ENCODE measurements around the gene MMRN2.
"Not testable (repeated sequence)": the region's sequence is repeated elsewhere in the genome, so short reads cannot be mapped to it uniquely, and the experiment has no call there.

Gene MMRN2

GRCh38 chr10:86988520-86988919, 31.1 kb upstream of the MMRN2 start:
- H2BK12ac ChIP-seq (ENCODE audit: low read length in 2 of 2), result no peak overlapping the region
- H2BK5ac ChIP-seq (ENCODE audit: low read depth, low read length, poor library complexity, severe bottlenecking), result no peak overlapping the region
- H3K4me2 ChIP-seq (ENCODE audit: low read length, poor library complexity, severe bottlenecking), result no peak overlapping the region
- no peaks in the 10 kb centered on the region for H3K79me1 ChIP-seq (replicated peaks; ENCODE audit: low read length, poor library complexity, severe bottlenecking)
- no peak overlapping the region for H2AK5ac ChIP-seq (ENCODE audit: low read length, severe bottlenecking)
- no peak overlapping the region for H3K18ac ChIP-seq (ENCODE audit: low read depth in 1 of 2, low read length in 2 of 2)
- no peak overlapping the region for H4K8ac ChIP-seq (ENCODE audit: low read length)
- H3K4me3 ChIP-seq (ENCODE audit: insufficient read depth in 1 of 2, low read depth in 1 of 2, low read length in 2 of 2), result no peak overlapping the region
- no peak overlapping the region for H2BK15ac ChIP-seq (ENCODE audit: low read depth, poor library complexity, severe bottlenecking)
- no peak for DNase-seq
- H3K36me3 ChIP-seq (ENCODE audit: control insufficient read depth in 1 of 2, insufficient read depth in 2 of 2, low read depth in 1 of 2, low read length in 2 of 2), result peaks cover 0 to 18% of the 10 kb centered on the region in 2 experiments
- H3K9me3 ChIP-seq (ENCODE audit: control insufficient read depth, low read length), result no peaks in the 10 kb centered on the region
- no peaks in the 10 kb centered on the region for H3K4me1 ChIP-seq (ENCODE audit: control insufficient read depth, insufficient read depth, low read depth, low read length)
- H2BK120ac ChIP-seq (ENCODE audit: low read depth, low read length), result no peak overlapping the region
- H3K9ac ChIP-seq (ENCODE audit: low read length), result no peak overlapping the region
- H3K4ac ChIP-seq (ENCODE audit: low read depth in 1 of 2, low read length in 2 of 2), result no peak overlapping the region
- H3K14ac ChIP-seq (ENCODE audit: low read length in 2 of 2), result no peak overlapping the region
- no peaks in the 10 kb centered on the region for H3K27me3 ChIP-seq (ENCODE audit: control insufficient read depth in 1 of 2, insufficient read depth in 1 of 2, low read length in 2 of 2)
- no peak overlapping the region for H2AFZ ChIP-seq (ENCODE audit: low read depth, low read length)
- H3K27ac ChIP-seq (ENCODE audit: low read length, poor library complexity, severe bottlenecking), result no peak overlapping the region
- no peak overlapping the region for H3K23ac ChIP-seq (ENCODE audit: low read length in 2 of 2)
- 93% methylated on average over 1 of the region's 1 CpG for WGBS
- no peak overlapping the region for H4K91ac ChIP-seq (ENCODE audit: low read length)

DNA sequence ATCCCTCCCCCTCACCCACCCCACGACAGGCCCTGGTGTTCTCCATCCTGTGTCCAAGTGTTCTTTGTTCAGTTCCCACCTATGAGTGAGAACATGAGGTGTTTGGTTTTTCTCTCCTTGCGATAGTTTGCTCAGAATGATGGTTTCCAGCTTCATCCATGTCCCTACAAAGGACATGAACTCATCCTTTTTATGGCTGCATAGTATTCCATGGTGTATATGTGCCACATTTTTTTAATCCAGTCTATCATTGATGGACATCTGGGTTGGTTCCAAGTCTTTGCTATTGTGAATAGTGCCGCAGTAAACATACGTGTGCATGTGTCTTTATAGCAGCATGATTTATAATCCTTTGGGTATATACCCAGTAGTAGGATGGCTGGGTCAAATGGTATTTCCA, 27.1 kb upstream of the MMRN2 start:
- DNase-seq; H4K91ac ChIP-seq (ENCODE audit: low read length); H3K79me1 ChIP-seq (replicated peaks; ENCODE audit: low read length, poor library complexity, severe bottlenecking); H2BK12ac ChIP-seq (ENCODE audit: low read length in 2 of 2); H3K4me3 ChIP-seq (ENCODE audit: insufficient read depth in 1 of 2, low read depth in 1 of 2, low read length in 2 of 2); H3K27ac ChIP-seq (ENCODE audit: low read length, poor library complexity, severe bottlenecking); H2AK5ac ChIP-seq (ENCODE audit: low read length, severe bottlenecking); H3K18ac ChIP-seq (ENCODE audit: low read depth in 1 of 2, low read length in 2 of 2); H3K23ac ChIP-seq (ENCODE audit: low read length in 2 of 2); H4K8ac ChIP-seq (ENCODE audit: low read length); H3K9me3 ChIP-seq (ENCODE audit: control insufficient read depth, low read length); H2BK120ac ChIP-seq (ENCODE audit: low read depth, low read length); H3K4ac ChIP-seq (ENCODE audit: low read depth in 1 of 2, low read length in 2 of 2); H2BK5ac ChIP-seq (ENCODE audit: low read depth, low read length, poor library complexity, severe bottlenecking); H2AFZ ChIP-seq (ENCODE audit: low read depth, low read length); H3K27me3 ChIP-seq (ENCODE audit: control insufficient read depth in 1 of 2, insufficient read depth in 1 of 2, low read length in 2 of 2); H3K9ac ChIP-seq (ENCODE audit: low read length); H3K36me3 ChIP-seq (ENCODE audit: control insufficient read depth in 1 of 2, insufficient read depth in 2 of 2, low read depth in 1 of 2, low read length in 2 of 2); H3K14ac ChIP-seq (ENCODE audit: low read length in 2 of 2); H3K4me2 ChIP-seq (ENCODE audit: low read length, poor library complexity, severe bottlenecking); H3K4me1 ChIP-seq (ENCODE audit: control insufficient read depth, insufficient read depth, low read depth, low read length); H2BK15ac ChIP-seq (ENCODE audit: low read depth, poor library complexity, severe bottlenecking): not testable (repeated sequence)
- WGBS, result no CpG with 5 or more reads among the region's 4 CpGs

GRCh38 chr10:86981716-86982115, 24.3 kb upstream of the MMRN2 start:
- Histone ChIP-seq H3K4me3 (ENCODE audit: insufficient read depth in 1 of 2, low read depth in 1 of 2, low read length in 2 of 2) (no peak overlapping the region), H3K4ac (ENCODE audit: low read depth in 1 of 2, low read length in 2 of 2) (no peak overlapping the region), H2AK5ac (ENCODE audit: low read length, severe bottlenecking) (no peak overlapping the region), H2BK5ac (ENCODE audit: low read depth, low read length, poor library complexity, severe bottlenecking) (no peak overlapping the region), H2BK15ac (ENCODE audit: low read depth, poor library complexity, severe bottlenecking) (no peak overlapping the region), H3K4me2 (ENCODE audit: low read length, poor library complexity, severe bottlenecking) (no peak overlapping the region), H4K8ac (ENCODE audit: low read length) (no peak overlapping the region), H3K79me1 (replicated peaks; ENCODE audit: low read length, poor library complexity, severe bottlenecking) (no peaks in the 10 kb centered on the region), H2AFZ (ENCODE audit: low read depth, low read length) (no peak overlapping the region), H3K27ac (ENCODE audit: low read length, poor library complexity, severe bottlenecking) (no peak overlapping the region), H3K14ac (ENCODE audit: low read length in 2 of 2) (no peak overlapping the region), H3K9ac (ENCODE audit: low read length) (no peak overlapping the region), H3K4me1 (ENCODE audit: control insufficient read depth, insufficient read depth, low read depth, low read length) (peaks cover 4% of the 10 kb centered on the region), H2BK12ac (ENCODE audit: low read length in 2 of 2) (no peak overlapping the region), H3K23ac (ENCODE audit: low read length in 2 of 2) (no peak overlapping the region), H3K27me3 (ENCODE audit: control insufficient read depth in 1 of 2, insufficient read depth in 1 of 2, low read length in 2 of 2) (no peaks in the 10 kb centered on the region), H3K18ac (ENCODE audit: low read depth in 1 of 2, low read length in 2 of 2) (no peak overlapping the region), H3K9me3 (ENCODE audit: control insufficient read depth, low read length) (no peaks in the 10 kb centered on the region), H2BK120ac (ENCODE audit: low read depth, low read length) (no peak overlapping the region), H4K91ac (ENCODE audit: low read length) (no peak overlapping the region), H3K36me3 (ENCODE audit: control insufficient read depth in 1 of 2, insufficient read depth in 2 of 2, low read depth in 1 of 2, low read length in 2 of 2) (peaks cover 0 to 4% of the 10 kb centered on the region in 2 experiments)
- DNase-seq, result no peak
- WGBS, result 88% methylated on average over 2 of the region's 5 CpGs

GRCh38 chr10:86981020-86981419, 23.6 kb upstream of the MMRN2 start:
- H2BK120ac ChIP-seq (ENCODE audit: low read depth, low read length); H2BK12ac ChIP-seq (ENCODE audit: low read length in 2 of 2); DNase-seq; H3K4me3 ChIP-seq (ENCODE audit: insufficient read depth in 1 of 2, low read depth in 1 of 2, low read length in 2 of 2); H3K23ac ChIP-seq (ENCODE audit: low read length in 2 of 2); H3K9me3 ChIP-seq (ENCODE audit: control insufficient read depth, low read length); H3K18ac ChIP-seq (ENCODE audit: low read depth in 1 of 2, low read length in 2 of 2); H3K4me1 ChIP-seq (ENCODE audit: control insufficient read depth, insufficient read depth, low read depth, low read length); H3K36me3 ChIP-seq (ENCODE audit: control insufficient read depth in 1 of 2, insufficient read depth in 2 of 2, low read depth in 1 of 2, low read length in 2 of 2); H3K79me1 ChIP-seq (replicated peaks; ENCODE audit: low read length, poor library complexity, severe bottlenecking); H2BK15ac ChIP-seq (ENCODE audit: low read depth, poor library complexity, severe bottlenecking); H3K4ac ChIP-seq (ENCODE audit: low read depth in 1 of 2, low read length in 2 of 2); H2BK5ac ChIP-seq (ENCODE audit: low read depth, low read length, poor library complexity, severe bottlenecking); H4K91ac ChIP-seq (ENCODE audit: low read length); H2AFZ ChIP-seq (ENCODE audit: low read depth, low read length); H3K4me2 ChIP-seq (ENCODE audit: low read length, poor library complexity, severe bottlenecking); H3K14ac ChIP-seq (ENCODE audit: low read length in 2 of 2); H4K8ac ChIP-seq (ENCODE audit: low read length); H3K27me3 ChIP-seq (ENCODE audit: control insufficient read depth in 1 of 2, insufficient read depth in 1 of 2, low read length in 2 of 2); H3K9ac ChIP-seq (ENCODE audit: low read length); H2AK5ac ChIP-seq (ENCODE audit: low read length, severe bottlenecking); H3K27ac ChIP-seq (ENCODE audit: low read length, poor library complexity, severe bottlenecking): not testable (repeated sequence)
- 78% methylated on average over 5 of the region's 6 CpGs for WGBS

All from mesenchymal stem cell (in vitro differentiated cells and primary cell).